Prostate gland (tissue), 2 donors: ENCODE measurements around the gene SOX1. TPM values are rescaled to one million over a fixed set of nuclear protein-coding genes. Genes with fewer than 3 reads are reported as not detected.
A peak's percentile ranks its signal among the peaks of the same experiment; 100 is the strongest.

Experiments
- DNase-seq: peaks from one replicate; pipeline ENCODE4 v3.0.0-alpha.2; 2019; ENCODE audit warnings: low spot score
- H3K27ac ChIP-seq, 2 donors: fragments of 200-600 bp; sonication (generic); 2 replicates each; pipeline ENCODE4 v1.5.1; 2017 to 2019
- H3K27me3 ChIP-seq: fragments of 200-600 bp; sonication (generic); replicated peaks from 2 replicates; pipeline ENCODE4 v1.5.1; 2019; ENCODE audit not compliant: insufficient read depth
- H3K36me3 ChIP-seq, 2 donors: fragments of 200-600 bp; sonication (generic); 1 replicate in 1 of 2; 2 replicates in 1 of 2; pipeline versions ENCODE4 v1.5.1 to v1.8.1; 2017 to 2019
- H3K4me1 ChIP-seq: fragments of 200-600 bp; sonication (generic); replicated peaks from 2 replicates; pipeline ENCODE4 v1.5.1; 2019
- H3K4me3 ChIP-seq, 2 donors: fragments of 200-600 bp; sonication (generic); 2 replicates each; pipeline ENCODE4 v1.5.1; 2017 to 2019
- H3K9me3 ChIP-seq: fragments of 200-600 bp; sonication (generic); 2 replicates; pipeline ENCODE4 v1.5.1; 2017
- POLR2A ChIP-seq: fragments of 450-650 bp; IDR thresholded peaks from one replicate; pipeline ENCODE4 v1.6.1; 2016; ENCODE audit warnings: antibody characterized with exemption, mild to moderate bottlenecking
- POLR2AphosphoS5 ChIP-seq: sonication (generic); formaldehyde crosslinking; IDR thresholded peaks from one replicate; pipeline ENCODE4 v1.6.1; 2017; ENCODE audit warnings: antibody characterized with exemption
- WGBS: methylation state at CpG from one replicate; pipeline ENCODE4 v1.1.5; 2018; 5-methylcytosine and 5-hydroxymethylcytosine counted together
- intact Hi-C: fragments of 100-400 bp; cut with DNase I; formaldehyde crosslinking; loops from one replicate; pipeline ENCODE4 v1.14.2; 2022
- total RNA-seq, 2 donors: library from RNA; depleted of rRNA; stranded (reverse); fragments of >200 nt; gene quantifications; one replicate each; pipeline ENCODE4 v1.1.0, GENCODE V29; 2016
- TF ChIP-seq, protein P1 (sequence below), 4 experiments: fragments of 200-600 bp in 2 of 4; fragments of 450-650 bp in 2 of 4; sonication (generic) in 2 of 4; IDR thresholded peaks; 1 replicate in 3 of 4; 2 replicates in 1 of 4; pipeline ENCODE4 v1.5.1; 2016 to 2019; ENCODE audit warnings: antibody characterized with exemption in 4 of 4, mild to moderate bottlenecking in 2 of 4, moderate library complexity in 2 of 4

The SOX1 gene
- total RNA-seq, 2 donors from 2014 or later, result 4.4 TPM; not detected in 1

DNA sequence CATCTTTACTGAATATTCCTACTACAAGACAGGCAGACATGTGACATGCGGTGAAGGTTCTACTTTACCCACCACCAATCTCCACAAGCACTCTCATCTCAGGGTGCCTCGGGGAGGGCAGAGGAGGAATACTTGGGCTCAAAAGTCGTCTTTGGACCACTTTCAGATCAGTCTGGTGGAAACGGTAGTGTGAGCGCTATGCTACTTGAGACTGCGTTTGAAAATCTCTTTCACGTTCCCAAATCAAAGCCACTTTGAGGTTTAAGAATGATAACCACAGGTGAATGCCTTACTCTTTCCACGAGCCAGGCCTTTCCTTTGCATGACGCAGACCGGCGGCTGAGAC lies 1.5 kb upstream of the SOX1 start:
- 4% methylated on average over 11 of the region's 11 CpGs for WGBS
- DNase-seq, result no peak

DNA sequence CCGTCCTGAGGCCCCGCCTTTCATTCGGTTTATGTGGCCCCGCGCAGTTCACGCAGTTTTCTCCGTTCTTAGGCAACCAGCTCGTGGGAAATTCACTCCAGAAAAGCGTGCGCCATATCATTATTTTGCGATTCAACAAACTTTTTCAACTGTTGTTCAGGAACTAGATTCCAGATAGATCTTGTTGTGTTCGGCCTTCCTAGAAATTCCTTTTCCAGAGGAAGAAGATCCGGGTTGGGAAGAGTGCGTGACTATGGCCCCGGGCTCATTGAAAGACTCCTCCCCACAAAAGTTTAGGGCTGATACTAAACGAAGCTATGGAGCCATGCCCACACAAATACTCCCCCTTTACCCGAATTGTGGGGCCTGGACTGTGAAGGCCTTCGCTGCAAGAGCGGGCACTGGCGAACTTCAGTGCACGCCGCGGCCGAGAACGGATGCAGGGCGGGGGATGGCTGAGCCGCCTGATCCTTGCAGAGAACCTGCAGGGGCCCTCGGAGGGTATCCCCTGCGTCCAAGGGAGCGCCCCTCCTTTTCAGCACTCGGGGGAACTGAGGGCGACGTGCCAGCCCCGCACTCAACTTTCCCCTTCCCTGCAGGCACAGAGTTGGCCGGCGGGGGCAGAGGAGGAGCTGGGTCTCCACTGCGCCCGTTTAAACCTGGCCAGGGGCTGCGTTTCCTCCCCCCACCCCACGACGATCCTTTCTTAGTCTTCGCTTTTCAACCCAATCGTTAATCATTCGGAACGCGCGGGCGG lies 904 bp upstream of the SOX1 start:
- Histone ChIP-seq H3K9me3 (no peaks in the 10 kb centered on the region), H3K27ac (no peak overlapping the region), H3K4me3 (peak overlapping the region in 1 of 2 donors; percentile 7), H3K36me3 (no peaks in the 10 kb centered on the region), H3K4me1 (no peaks in the 10 kb centered on the region), H3K27me3 (peaks cover 65% of the 10 kb centered on the region)
- intact Hi-C loops, result no loop called here
- DNase-seq, result no peak
- TF ChIP-seq POLR2A (no peak), POLR2AphosphoS5 (no peak)
- TF ChIP-seq, protein P1, sequence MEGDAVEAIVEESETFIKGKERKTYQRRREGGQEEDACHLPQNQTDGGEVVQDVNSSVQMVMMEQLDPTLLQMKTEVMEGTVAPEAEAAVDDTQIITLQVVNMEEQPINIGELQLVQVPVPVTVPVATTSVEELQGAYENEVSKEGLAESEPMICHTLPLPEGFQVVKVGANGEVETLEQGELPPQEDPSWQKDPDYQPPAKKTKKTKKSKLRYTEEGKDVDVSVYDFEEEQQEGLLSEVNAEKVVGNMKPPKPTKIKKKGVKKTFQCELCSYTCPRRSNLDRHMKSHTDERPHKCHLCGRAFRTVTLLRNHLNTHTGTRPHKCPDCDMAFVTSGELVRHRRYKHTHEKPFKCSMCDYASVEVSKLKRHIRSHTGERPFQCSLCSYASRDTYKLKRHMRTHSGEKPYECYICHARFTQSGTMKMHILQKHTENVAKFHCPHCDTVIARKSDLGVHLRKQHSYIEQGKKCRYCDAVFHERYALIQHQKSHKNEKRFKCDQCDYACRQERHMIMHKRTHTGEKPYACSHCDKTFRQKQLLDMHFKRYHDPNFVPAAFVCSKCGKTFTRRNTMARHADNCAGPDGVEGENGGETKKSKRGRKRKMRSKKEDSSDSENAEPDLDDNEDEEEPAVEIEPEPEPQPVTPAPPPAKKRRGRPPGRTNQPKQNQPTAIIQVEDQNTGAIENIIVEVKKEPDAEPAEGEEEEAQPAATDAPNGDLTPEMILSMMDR (IDR thresholded peaks at IDR 0.05), result no peak
- WGBS, result 4% methylated on average over 47 of the region's 48 CpGs

More for the DNA sequence above, 1.5 kb upstream of the SOX1 start:
- Histone ChIP-seq H3K9me3 (no peaks in the 10 kb centered on the region), H3K27me3 (peaks cover 65% of the 10 kb centered on the region), H3K36me3 (no peaks in the 10 kb centered on the region), H3K4me1 (no peaks in the 10 kb centered on the region), H3K4me3 (no peak overlapping the region), H3K27ac (no peak overlapping the region)
- intact Hi-C loops, result no loop called here
- TF ChIP-seq POLR2A, result no peak
- no peak for TF ChIP-seq POLR2AphosphoS5
- TF ChIP-seq, protein P1 (IDR thresholded peaks at IDR 0.05), result no peak

DNA sequence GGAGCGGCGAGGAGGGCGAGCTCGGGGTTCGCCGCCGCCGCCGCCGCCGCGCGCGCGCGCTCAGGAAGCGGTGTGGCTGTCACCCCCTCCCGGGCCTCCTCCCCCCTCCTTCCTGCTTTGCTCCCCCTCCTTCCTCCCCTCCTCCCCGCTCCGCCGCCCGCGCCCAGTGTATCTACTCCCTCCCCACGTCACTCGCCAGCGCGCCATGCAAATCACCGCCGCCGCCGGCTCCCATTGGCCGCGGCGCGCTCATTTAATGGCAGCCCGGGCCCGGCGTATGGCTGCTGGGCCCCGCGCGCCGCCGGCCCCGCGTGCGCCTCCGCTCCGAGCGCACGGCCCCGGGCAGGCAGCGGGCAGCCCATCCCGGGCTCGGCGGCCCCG lies 335 bp upstream of the SOX1 start:
- no peak overlapping the region for H3K27ac ChIP-seq
- no peaks in the 10 kb centered on the region for H3K9me3 ChIP-seq
- H3K4me1 ChIP-seq, result no peaks in the 10 kb centered on the region
- WGBS, result 2% methylated on average over 22 of the region's 56 CpGs
- peaks cover 65% of the 10 kb centered on the region for H3K27me3 ChIP-seq
- DNase-seq, result no peak
- H3K4me3 ChIP-seq, result peak overlapping the region in 1 of 2 donors; percentile 7
- intact Hi-C loops, result no loop called here
- TF ChIP-seq POLR2AphosphoS5 (no peak), POLR2A (no peak)
- TF ChIP-seq, protein P1 (IDR thresholded peaks at IDR 0.05), result no peak
- H3K36me3 ChIP-seq, result no peaks in the 10 kb centered on the region

DNA sequence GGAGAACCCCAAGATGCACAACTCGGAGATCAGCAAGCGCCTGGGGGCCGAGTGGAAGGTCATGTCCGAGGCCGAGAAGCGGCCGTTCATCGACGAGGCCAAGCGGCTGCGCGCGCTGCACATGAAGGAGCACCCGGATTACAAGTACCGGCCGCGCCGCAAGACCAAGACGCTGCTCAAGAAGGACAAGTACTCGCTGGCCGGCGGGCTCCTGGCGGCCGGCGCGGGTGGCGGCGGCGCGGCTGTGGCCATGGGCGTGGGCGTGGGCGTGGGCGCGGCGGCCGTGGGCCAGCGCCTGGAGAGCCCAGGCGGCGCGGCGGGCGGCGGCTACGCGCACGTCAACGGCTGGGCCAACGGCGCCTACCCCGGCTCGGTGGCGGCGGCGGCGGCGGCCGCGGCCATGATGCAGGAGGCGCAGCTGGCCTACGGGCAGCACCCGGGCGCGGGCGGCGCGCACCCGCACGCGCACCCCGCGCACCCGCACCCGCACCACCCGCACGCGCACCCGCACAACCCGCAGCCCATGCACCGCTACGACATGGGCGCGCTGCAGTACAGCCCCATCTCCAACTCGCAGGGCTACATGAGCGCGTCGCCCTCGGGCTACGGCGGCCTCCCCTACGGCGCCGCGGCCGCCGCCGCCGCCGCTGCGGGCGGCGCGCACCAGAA lies 1.1 kb downstream of the SOX1 start:
- Histone ChIP-seq H3K36me3 (no peaks in the 10 kb centered on the region), H3K4me1 (no peaks in the 10 kb centered on the region), H3K27me3 (peaks cover 65% of the 10 kb centered on the region), H3K27ac (no peak overlapping the region), H3K4me3 (no peak overlapping the region), H3K9me3 (no peaks in the 10 kb centered on the region)
- WGBS, result 2% methylated on average over 66 of the region's 103 CpGs
- TF ChIP-seq POLR2AphosphoS5, result no peak
- no peak for TF ChIP-seq POLR2A
- TF ChIP-seq, protein P1 (IDR thresholded peaks at IDR 0.05), result no peak
- intact Hi-C loops, result no loop called here
- no peak for DNase-seq
